ENCODE measurements around the gene SIN3A. TPM values are rescaled to one million over a fixed set of nuclear protein-coding genes. Genes with fewer than 3 reads are reported as not detected.

SIN3A gene
- total and polyA plus RNA-seq, 2 donors (not counting 1 experiment from before 2014, with no cell fraction given), result 32.0 to 153 TPM

- Histone ChIP-seq H3K4me1 (ENCODE audit: control insufficient read depth in 2 of 2, insufficient read depth in 2 of 2, low read length in 2 of 2) (peaks cover 1% of the 10 kb centered on the region in 2 donors), H3K79me2 (ENCODE audit: control insufficient read depth, insufficient read depth, low read length) (no peaks in the 10 kb centered on the region), H2AFZ (ENCODE audit: insufficient read depth, low read depth, low read length, poor library complexity, severe bottlenecking) (no peak overlapping the region), H3K27ac (ENCODE audit: low read length in 2 of 2) (no peak overlapping the region), H3K4me2 (replicated peaks; ENCODE audit: low read depth, low read length, poor library complexity, severe bottlenecking) (no peak overlapping the region), H3K9ac (ENCODE audit: low read length) (no peak overlapping the region), H4K20me1 (ENCODE audit: control insufficient read depth, insufficient read depth, low read length, poor library complexity, severe bottlenecking) (no peaks in the 10 kb centered on the region), H3K27me3 (replicated peaks in 1 of 4; ENCODE audit: control extremely low read depth in 1 of 4, control insufficient read depth in 3 of 4, insufficient read depth in 4 of 4, low read length in 3 of 4) (no peaks in the 10 kb centered on the region), H3K36me3 (replicated peaks in 1 of 2; ENCODE audit: control extremely low read depth in 1 of 2, control insufficient read depth in 1 of 2, extremely low read depth in 1 of 2, insufficient read depth in 2 of 2, low read length in 1 of 2) (peaks cover 0 to 32% of the 10 kb centered on the region in 2 experiments), H3K4me3 (ENCODE audit: control extremely low read depth in 1 of 5, extremely low read depth in 1 of 5, insufficient read depth in 1 of 5, low read depth in 2 of 5, low read length in 4 of 5) (no peak overlapping the region), H3K9me3 (ENCODE audit: control extremely low read depth in 1 of 3, control insufficient read depth in 2 of 3, insufficient read depth in 1 of 3, low read length in 2 of 3) (peaks cover 0 to 20% (median 0%) of the 10 kb centered on the region in 3 donors)
- intact Hi-C loops (cut with micrococcal nuclease), result no loop called here
- Mint-ChIP-seq H3K27me3 (no peaks in the 10 kb centered on the region), H3K4me1 (peaks cover 4% of the 10 kb centered on the region), H3K9me3 (ENCODE audit: insufficient read depth) (no peaks in the 10 kb centered on the region), H3K27ac (no peak overlapping the region), H3K4me3 (no peak overlapping the region)
- ATAC-seq (ENCODE audit: low read depth), result no peak
- TF ChIP-seq CTCF (IDR thresholded peaks at IDR 0.05) (no peak), EZH2 (IDR thresholded peaks at IDR 0.05; ENCODE audit: borderline replicate concordance, insufficient read depth, low read depth, low read length, poor library complexity, severe bottlenecking) (no peak)
- DNase-seq, result no peak
- CTCF ChIA-PET, result interaction anchor here (0.6 to 1.2 kb wide), 2 partner anchors 12 to 329 kb away, joined by 3 to 4 read pairs; partner anchors contain the start of gene MAN2C1
- POLR2A ChIA-PET, result no interaction called here
- WGBS (ENCODE audit: insufficient coverage), result 96% methylated on average over 27 of the region's 28 CpGs
Observed at GRCh38 chr15:75356006-75356405, 95.5 kb downstream of the SIN3A start.

- peaks cover 0 to 27% (median 6%) of the 10 kb centered on the region in 3 donors for H3K9me3 ChIP-seq (ENCODE audit: control extremely low read depth in 1 of 3, control insufficient read depth in 2 of 3, insufficient read depth in 1 of 3, low read length in 2 of 3)
- H3K4me2 ChIP-seq (replicated peaks; ENCODE audit: low read depth, low read length, poor library complexity, severe bottlenecking), result no peak overlapping the region
- peaks cover under 1% of the 10 kb centered on the region for H3K9me3 Mint-ChIP-seq (ENCODE audit: insufficient read depth)
- no peaks in the 10 kb centered on the region for H3K79me2 ChIP-seq (ENCODE audit: control insufficient read depth, insufficient read depth, low read length)
- POLR2A ChIA-PET, result no interaction called here
- intact Hi-C loops (cut with micrococcal nuclease), result no loop called here
- H3K27ac ChIP-seq (ENCODE audit: low read length in 2 of 2), result no peak overlapping the region
- DNase-seq (no peak), ATAC-seq (ENCODE audit: low read depth) (no peak)
- peaks cover 7 to 8% of the 10 kb centered on the region in 2 donors for H3K4me1 ChIP-seq (ENCODE audit: control insufficient read depth in 2 of 2, insufficient read depth in 2 of 2, low read length in 2 of 2)
- H3K4me3 Mint-ChIP-seq, result no peak overlapping the region
- no peak overlapping the region for H3K4me3 ChIP-seq (ENCODE audit: control extremely low read depth in 1 of 5, extremely low read depth in 1 of 5, insufficient read depth in 1 of 5, low read depth in 2 of 5, low read length in 4 of 5)
- H4K20me1 ChIP-seq (ENCODE audit: control insufficient read depth, insufficient read depth, low read length, poor library complexity, severe bottlenecking), result no peaks in the 10 kb centered on the region
- H3K27me3 Mint-ChIP-seq, result no peaks in the 10 kb centered on the region
- H3K36me3 ChIP-seq (replicated peaks in 1 of 2; ENCODE audit: control extremely low read depth in 1 of 2, control insufficient read depth in 1 of 2, extremely low read depth in 1 of 2, insufficient read depth in 2 of 2, low read length in 1 of 2), result peaks cover 0 to 31% of the 10 kb centered on the region in 2 experiments
- no peaks in the 10 kb centered on the region for H3K27me3 ChIP-seq (replicated peaks in 1 of 4; ENCODE audit: control extremely low read depth in 1 of 4, control insufficient read depth in 3 of 4, insufficient read depth in 4 of 4, low read length in 3 of 4)
- peaks cover 10% of the 10 kb centered on the region for H3K4me1 Mint-ChIP-seq
- CTCF ChIA-PET, result interaction anchor here (3.7 kb wide), 1 partner anchor 14 kb away, joined by 15 read pairs; the partner anchor contains the start of gene MAN2C1
- WGBS (ENCODE audit: insufficient coverage), result 100% methylated on average over 3 of the region's 4 CpGs
- TF ChIP-seq CTCF (IDR thresholded peaks at IDR 0.05) (no peak), EZH2 (IDR thresholded peaks at IDR 0.05; ENCODE audit: borderline replicate concordance, insufficient read depth, low read depth, low read length, poor library complexity, severe bottlenecking) (no peak)
- H2AFZ ChIP-seq (ENCODE audit: insufficient read depth, low read depth, low read length, poor library complexity, severe bottlenecking), result no peak overlapping the region
- H3K27ac Mint-ChIP-seq, result no peak overlapping the region
- H3K9ac ChIP-seq (ENCODE audit: low read length), result no peak overlapping the region
Observed at GRCh38 chr15:75355369-75355768, 96.1 kb downstream of the SIN3A start.
